NB4 (cell line): ENCODE data around the gene LTBP1.

ENCODE experiments used
- MYC ChIP-seq: IDR thresholded peaks from 2 replicates; pipeline ENCODE4 v1.6.1; 2011; ENCODE audit warnings: low read depth, low read length
- POLR2A ChIP-seq: IDR thresholded peaks from 2 replicates; pipeline ENCODE4 v1.6.1; 2011; ENCODE audit warnings: mild to moderate bottlenecking; ENCODE audit not compliant: insufficient read length; ENCODE audit errors: extremely low read depth
- TF ChIP-seq, protein P1 (sequence below): IDR thresholded peaks from one replicate; pipeline ENCODE4 v1.5.1; 2012; ENCODE audit warnings: low read depth, low read length

DNA sequence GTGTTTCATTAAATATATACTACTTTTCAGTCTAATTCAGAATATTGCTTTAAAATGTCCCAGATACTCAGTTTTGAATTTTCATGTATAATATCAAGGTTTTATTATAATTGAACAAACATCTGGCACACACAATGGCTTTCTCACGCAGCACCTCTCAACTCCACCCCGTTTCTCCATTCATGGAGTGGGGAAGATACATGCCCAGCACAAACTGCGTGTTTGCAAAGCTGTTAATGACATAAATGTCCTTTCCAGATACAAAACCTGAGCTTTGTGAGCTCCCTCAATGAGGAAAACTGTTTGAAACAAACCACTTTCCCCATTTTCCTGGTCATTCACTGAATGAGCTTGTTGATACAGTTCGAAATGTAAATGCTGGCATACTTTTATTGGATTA is 379.3 kb downstream of the LTBP1 start:
- TF ChIP-seq, protein P1, sequence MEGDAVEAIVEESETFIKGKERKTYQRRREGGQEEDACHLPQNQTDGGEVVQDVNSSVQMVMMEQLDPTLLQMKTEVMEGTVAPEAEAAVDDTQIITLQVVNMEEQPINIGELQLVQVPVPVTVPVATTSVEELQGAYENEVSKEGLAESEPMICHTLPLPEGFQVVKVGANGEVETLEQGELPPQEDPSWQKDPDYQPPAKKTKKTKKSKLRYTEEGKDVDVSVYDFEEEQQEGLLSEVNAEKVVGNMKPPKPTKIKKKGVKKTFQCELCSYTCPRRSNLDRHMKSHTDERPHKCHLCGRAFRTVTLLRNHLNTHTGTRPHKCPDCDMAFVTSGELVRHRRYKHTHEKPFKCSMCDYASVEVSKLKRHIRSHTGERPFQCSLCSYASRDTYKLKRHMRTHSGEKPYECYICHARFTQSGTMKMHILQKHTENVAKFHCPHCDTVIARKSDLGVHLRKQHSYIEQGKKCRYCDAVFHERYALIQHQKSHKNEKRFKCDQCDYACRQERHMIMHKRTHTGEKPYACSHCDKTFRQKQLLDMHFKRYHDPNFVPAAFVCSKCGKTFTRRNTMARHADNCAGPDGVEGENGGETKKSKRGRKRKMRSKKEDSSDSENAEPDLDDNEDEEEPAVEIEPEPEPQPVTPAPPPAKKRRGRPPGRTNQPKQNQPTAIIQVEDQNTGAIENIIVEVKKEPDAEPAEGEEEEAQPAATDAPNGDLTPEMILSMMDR, result no peak
- TF ChIP-seq POLR2A (no peak), MYC (no peak)
